Endodermal cell (in vitro differentiated cells): ENCODE results near the gene BBS9. TPM values are rescaled to one million over a fixed set of nuclear protein-coding genes. Genes with fewer than 3 reads are reported as not detected.

Experiments used
- DNase-seq: peaks from one replicate; pipeline ENCODE4 v3.0.0-alpha.2; 2017
- H3K27ac ChIP-seq: 2 replicates; pipeline ENCODE4 v1.5.1; 2013; ENCODE audit warnings: mild to moderate bottlenecking, low read depth, low read length, moderate library complexity
- H3K27me3 ChIP-seq: 2 replicates; pipeline ENCODE4 v1.6.1; 2013; ENCODE audit warnings: mild to moderate bottlenecking, low read length, moderate library complexity; ENCODE audit not compliant: insufficient read depth, control insufficient read depth, poor library complexity, severe bottlenecking
- H3K36me3 ChIP-seq: 2 replicates; pipeline ENCODE4 v1.7.0; 2013; ENCODE audit warnings: mild to moderate bottlenecking, low read length, moderate library complexity; ENCODE audit not compliant: control insufficient read depth, insufficient read depth
- H3K4me1 ChIP-seq: one replicate; pipeline ENCODE4 v1.7.0; 2013; ENCODE audit warnings: low read length; ENCODE audit not compliant: control insufficient read depth, insufficient read depth
- H3K4me3 ChIP-seq: 2 replicates; pipeline ENCODE4 v1.5.1; 2013; ENCODE audit warnings: mild to moderate bottlenecking, low read length, moderate library complexity
- H3K9ac ChIP-seq: 2 replicates; pipeline ENCODE4 v1.6.1; 2013; ENCODE audit warnings: mild to moderate bottlenecking, low read length, moderate library complexity; ENCODE audit not compliant: poor library complexity, severe bottlenecking; ENCODE audit errors: extremely low read depth
- H3K9me3 ChIP-seq: 2 replicates; pipeline ENCODE4 v1.6.1; 2013; ENCODE audit warnings: mild to moderate bottlenecking, low read length, moderate library complexity; ENCODE audit not compliant: control insufficient read depth
- H3K27ac Mint-ChIP-seq: 2 replicates; pipeline ENCODE4 v1.8.0; 2020; ENCODE audit warnings: mixed read lengths
- H3K27me3 Mint-ChIP-seq: 2 replicates; pipeline ENCODE4 v1.8.0; 2021; ENCODE audit warnings: mild to moderate bottlenecking, mixed read lengths; ENCODE audit not compliant: insufficient read depth
- H3K36me3 Mint-ChIP-seq: 2 replicates; pipeline ENCODE4 v1.8.0; 2020; ENCODE audit warnings: low read depth, mixed read lengths
- H3K4me1 Mint-ChIP-seq: 2 replicates; pipeline ENCODE4 v1.8.0; 2020; ENCODE audit warnings: mixed read lengths
- H3K4me3 Mint-ChIP-seq: 2 replicates; pipeline ENCODE4 v1.8.0; 2020; ENCODE audit warnings: mild to moderate bottlenecking, moderate library complexity, mixed read lengths
- H3K9me3 Mint-ChIP-seq: 2 replicates; pipeline ENCODE4 v1.8.0; 2020; ENCODE audit warnings: mild to moderate bottlenecking, mixed read lengths
- CTCF ChIP-seq: fragments of 200-600 bp; sonication (generic); conservative IDR thresholded peaks from 2 replicates; pipeline ENCODE4 v1.5.0; 2021; ENCODE audit warnings: antibody characterized with exemption, mild to moderate bottlenecking
- WGBS, 2 experiments: methylation state at CpG; one replicate each; pipeline versions ENCODE4 v1.1.5 to v1.1.7; 2013; ENCODE audit warnings: missing lambda C conversion rate in 2 of 2, mixed read lengths in 1 of 2; ENCODE audit not compliant: insufficient coverage in 1 of 2, insufficient read length in 1 of 2; 5-methylcytosine and 5-hydroxymethylcytosine counted together
- total RNA-seq, 2 donors: library from RNA; stranded (reverse); fragmentation: NEBNext Ultra II Directional in 1 of 2; extraction: Animal tissue kit (Norgen Biotek cat#: 25700) in 1 of 2; gene quantifications; 2 replicates in 1 of 2; 3 replicates in 1 of 2; pipeline ENCODE4 v1.2.1, GENCODE V29; 2021

BBS9 gene
- total RNA-seq, 2 donors from 2014 or later, result 20.7 to 21.6 TPM

GRCh38 chr7:33626869-33627268 is 497.5 kb downstream of the BBS9 start:
- Histone ChIP-seq H3K4me1 (no peaks in the 10 kb centered on the region), H3K4me3 (no peak overlapping the region), H3K9me3 (peaks cover 20% of the 10 kb centered on the region), H3K36me3 (no peaks in the 10 kb centered on the region), H3K9ac (no peak overlapping the region), H3K27me3 (no peaks in the 10 kb centered on the region), H3K27ac (no peak overlapping the region)
- TF ChIP-seq CTCF, result no peak
- DNase-seq, result no peak
- peaks cover 27% of the 10 kb centered on the region for H3K4me1 Mint-ChIP-seq
- no peak overlapping the region for H3K27ac Mint-ChIP-seq
- peaks cover 15% of the 10 kb centered on the region for H3K36me3 Mint-ChIP-seq
- no peak overlapping the region for H3K4me3 Mint-ChIP-seq
- WGBS, 2 experiments, result 67 to 93% methylated on average over 1 to 2 of the region's 2 CpGs
- peaks cover 26% of the 10 kb centered on the region for H3K9me3 Mint-ChIP-seq
- H3K27me3 Mint-ChIP-seq, result no peaks in the 10 kb centered on the region

- H3K4me3 ChIP-seq, result no peak overlapping the region
- Mint-ChIP-seq H3K4me3 (no peak overlapping the region), H3K36me3 (peaks cover 15% of the 10 kb centered on the region), H3K4me1 (peaks cover 27% of the 10 kb centered on the region), H3K27me3 (no peaks in the 10 kb centered on the region), H3K9me3 (peaks cover 27% of the 10 kb centered on the region), H3K27ac (no peak overlapping the region)
- H3K27me3 ChIP-seq, result no peaks in the 10 kb centered on the region
- 91% methylated on average over 2 to 3 of the region's 3 CpGs for WGBS, 2 experiments
- no peaks in the 10 kb centered on the region for H3K36me3 ChIP-seq
- H3K9me3 ChIP-seq, result peaks cover 26% of the 10 kb centered on the region
- TF ChIP-seq CTCF, result no peak
- H3K4me1 ChIP-seq, result no peaks in the 10 kb centered on the region
- H3K27ac ChIP-seq, result no peak overlapping the region
- no peak for DNase-seq
- H3K9ac ChIP-seq, result no peak overlapping the region
Observed at GRCh38 chr7:33627741-33628140, 498.4 kb downstream of the BBS9 start.

GRCh38 chr7:33628894-33629293 is 499.5 kb downstream of the BBS9 start:
- H3K36me3 Mint-ChIP-seq, result peaks cover 15% of the 10 kb centered on the region
- no peak overlapping the region for H3K27ac ChIP-seq
- no peak for DNase-seq
- no peak overlapping the region for H3K4me3 ChIP-seq
- WGBS, 2 experiments, result 89 to 100% methylated on average over 2 of the region's 2 CpGs
- no peak for TF ChIP-seq CTCF
- H3K27me3 ChIP-seq, result no peaks in the 10 kb centered on the region
- peaks cover 36% of the 10 kb centered on the region for H3K4me1 Mint-ChIP-seq
- H3K4me1 ChIP-seq, result no peaks in the 10 kb centered on the region
- no peak overlapping the region for H3K27ac Mint-ChIP-seq
- no peak overlapping the region for H3K4me3 Mint-ChIP-seq
- no peaks in the 10 kb centered on the region for H3K36me3 ChIP-seq
- H3K9me3 ChIP-seq, result peaks cover 26% of the 10 kb centered on the region
- H3K27me3 Mint-ChIP-seq, result no peaks in the 10 kb centered on the region
- peaks cover 28% of the 10 kb centered on the region for H3K9me3 Mint-ChIP-seq
- H3K9ac ChIP-seq, result no peak overlapping the region
